K562 (cell line): ENCODE results near the gene MCAT. TPM values are rescaled to one million over a fixed set of nuclear protein-coding genes. Genes with fewer than 3 reads are reported as not detected.

ENCODE experiments used
- DPF2 ChIP-seq: fragments of 450-650 bp; IDR thresholded peaks from 2 replicates; pipeline ENCODE4 v1.6.1; 2016
- FOS ChIP-seq: IDR thresholded peaks from 3 replicates; pipeline ENCODE4 v1.6.1; 2011; ENCODE audit not compliant: insufficient read length; ENCODE audit errors: extremely low read depth
- HCFC1 ChIP-seq: IDR thresholded peaks from 2 replicates; pipeline ENCODE4 v1.6.1; 2012; ENCODE audit warnings: low read depth, low read length, improper control_type of control experiment
- HNRNPK ChIP-seq: fragments of 200-400 bp; formaldehyde crosslinking; IDR thresholded peaks from one replicate; pipeline ENCODE4 v1.6.1; 2018; ENCODE audit warnings: mild to moderate bottlenecking, low read depth, low read length; ENCODE audit not compliant: poor library complexity, severe bottlenecking
- HOXB6 ChIP-seq: fragments of 250-450 bp; sonication (Bioruptor Pico); IDR thresholded peaks from 2 replicates; pipeline ENCODE4 v1.5.1; 2022; ENCODE audit warnings: mild to moderate bottlenecking, borderline replicate concordance
- MAX ChIP-seq: sonication (generic); formaldehyde crosslinking; IDR thresholded peaks from 2 replicates; pipeline ENCODE4 v1.9.0; 2022; ENCODE audit warnings: mild to moderate bottlenecking, missing genetic modification reagents
- MITF ChIP-seq: IDR thresholded peaks from 2 replicates; pipeline ENCODE4 v1.6.1; 2014; ENCODE audit warnings: antibody characterized with exemption
- NCOA1 ChIP-seq: fragments of 450-650 bp; IDR thresholded peaks from 2 replicates; pipeline ENCODE4 v1.6.1; 2016; ENCODE audit warnings: low read depth
- POLR2A ChIP-seq: fragments of 450-650 bp; conservative IDR thresholded peaks from 2 replicates; pipeline ENCODE4 v1.6.1; 2016
- REST ChIP-seq, 2 experiments: fragments of 450-650 bp; formaldehyde crosslinking in 1 of 2; IDR thresholded peaks; 2 replicates each; pipeline versions ENCODE4 v1.4.0 to v1.6.1; 2014 to 2020; ENCODE audit warnings: mild to moderate bottlenecking in 2 of 2, borderline replicate concordance in 1 of 2, low read depth in 1 of 2
- SMARCB1 ChIP-seq: IDR thresholded peaks from 2 replicates; pipeline ENCODE4 v1.6.1; 2011; ENCODE audit warnings: improper control_type of control experiment, low read depth; ENCODE audit not compliant: insufficient read length
- TAF9B ChIP-seq: fragments of 450-650 bp; IDR thresholded peaks from 2 replicates; pipeline ENCODE4 v1.6.1; 2018; ENCODE audit warnings: mild to moderate bottlenecking; ENCODE audit not compliant: partially characterized antibody
- ZBTB33 ChIP-seq: sonication (generic); formaldehyde crosslinking; IDR thresholded peaks from 2 replicates; pipeline ENCODE4 v1.8.1; 2023; ENCODE audit warnings: mild to moderate bottlenecking, missing genetic modification reagents
- ZNF764 ChIP-seq: fragments of 250-450 bp; sonication (Bioruptor Pico); IDR thresholded peaks from 2 replicates; pipeline ENCODE4 v1.4.0; 2020; ENCODE audit warnings: low read depth, mild to moderate bottlenecking, moderate library complexity
- ZZZ3 ChIP-seq: fragments of 450-650 bp; IDR thresholded peaks from 2 replicates; pipeline ENCODE4 v1.6.1; 2016; ENCODE audit warnings: antibody characterized with exemption, mild to moderate bottlenecking, moderate library complexity
- polyA plus RNA-seq, 8 experiments: library from polyadenylated mRNA; depleted of rRNA in 4 of 8; stranded (reverse) in 5 of 8; unstranded in 3 of 8; fragments of >200 nt; fragmentation: Nextera tagmentation in 2 of 8; fragmentation: Illumina TruSeq in 1 of 8; extraction: Ambion mirVana in 2 of 8; extraction: Trizol in 1 of 8; gene quantifications; 2 replicates each; pipeline versions ENCODE4 v1.2.1 to v1.2.3, GENCODE V29; 2011 to 2014; ENCODE audit warnings: inconsistent platforms in 1 of 8, missing spikeins in 1 of 8
- total RNA-seq, 7 experiments: library from RNA; depleted of rRNA in 6 of 7; stranded (reverse); fragments of >200 nt in 6 of 7; fragmentation: Illumina TruSeq in 2 of 7; extraction: Trizol in 2 of 7; gene quantifications; 2 replicates each; pipeline versions ENCODE4 v1.2.1 to v1.2.3, GENCODE V29; 2011 to 2021; ENCODE audit warnings: low replicate concordance in 1 of 7

The MCAT gene
- total and polyA plus RNA-seq, 9 of the 15 experiments (the other 6 are each of a cell fraction or from before 2014, with no cell fraction given) = 3.3 to 27.8 (median 13.9) TPM

DNA sequence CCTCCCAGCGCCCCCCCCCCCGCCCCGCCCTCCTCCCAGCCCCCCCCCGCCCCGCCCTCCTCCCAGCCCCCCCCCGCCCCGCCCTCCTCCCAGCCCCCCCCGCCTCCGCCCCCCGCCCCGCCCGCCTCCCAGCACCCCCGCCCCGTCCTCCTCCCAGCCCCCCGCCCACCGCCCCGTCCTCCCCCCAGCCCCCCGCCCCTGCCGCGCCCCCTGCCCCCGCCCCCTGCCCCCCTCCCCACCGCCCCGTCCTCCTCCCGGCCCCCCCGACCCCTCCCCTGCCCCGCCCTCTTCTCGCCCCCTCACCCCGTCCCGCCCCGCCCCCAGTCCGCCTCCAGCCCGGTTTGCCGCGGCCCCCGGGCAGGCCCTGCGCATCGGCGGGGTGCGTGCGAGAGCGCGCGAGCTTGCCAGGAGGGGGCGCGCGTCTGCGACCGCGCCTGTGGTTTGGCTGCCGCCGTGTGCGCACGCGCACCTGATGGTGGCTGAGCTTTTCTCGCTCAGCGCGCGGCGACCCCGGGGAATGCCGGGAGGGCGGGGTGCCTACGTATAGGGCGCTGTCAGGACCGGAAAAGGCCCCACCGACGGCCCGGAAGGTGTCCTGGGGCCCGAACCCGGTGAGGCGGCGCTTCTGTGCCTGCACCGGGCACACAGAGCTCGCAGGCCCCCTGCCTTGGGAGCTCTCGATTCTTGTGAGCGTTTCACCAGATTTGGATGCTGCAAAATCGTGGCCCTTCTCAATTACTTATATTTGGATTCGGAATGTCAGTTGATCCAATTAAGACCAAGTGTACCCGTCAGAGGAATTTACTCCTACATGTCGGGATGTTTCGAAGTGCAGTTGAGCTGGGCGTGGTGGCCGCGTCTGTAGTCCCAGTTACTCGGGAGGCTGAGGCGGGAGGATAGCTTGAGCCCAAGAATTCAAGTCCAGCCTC lies 44.2 kb upstream of the MCAT start (continued):
- TF ChIP-seq HNRNPK = no peak
- no peak for TF ChIP-seq FOS
- TF ChIP-seq ZZZ3 = 0 out of 2 replicates have a peak, but pooled peaks have one; percentile 32
- TF ChIP-seq ZBTB33 (CRISPR knock-in tag) = no peak
- no peak for TF ChIP-seq MITF
- TF ChIP-seq SMARCB1 = no peak
- TF ChIP-seq POLR2A = peak; percentile 91
- TF ChIP-seq DPF2 = peak; percentile 51
- TF ChIP-seq HOXB6 (CRISPR knock-in tag) = no peak
- TF ChIP-seq NCOA1 = peak; percentile 76
- peak; percentile 46 for TF ChIP-seq HCFC1
- TF ChIP-seq TAF9B = peak; percentile 70
- peak; percentile 14; the same call in 1 of the 2 replicates for TF ChIP-seq REST (IDR thresholded peaks at IDR 0.05; ENCODE audit: borderline replicate concordance)
- no peak for TF ChIP-seq REST (CRISPR knock-in tag; IDR thresholded peaks at IDR 0.05; ENCODE audit: low read depth)
- no peak for TF ChIP-seq ZNF764 (CRISPR knock-in tag)
- peak; percentile 77 for TF ChIP-seq MAX (CRISPR knock-in tag)
